GM12873 (cell line): ENCODE measurements around the gene TSPOAP1.

Source experiments
- CTCF ChIP-seq: IDR thresholded peaks from 2 replicates; pipeline ENCODE4 v1.5.1; 2012; ENCODE audit warnings: low read depth, mild to moderate bottlenecking, moderate library complexity, low read length, control low read depth; ENCODE audit not compliant: insufficient read depth; ENCODE audit errors: missing control alignments

The TSPOAP1 gene

GRCh38 chr17:58365980-58366595 is 37.5 kb upstream of the TSPOAP1 start:
- TF ChIP-seq CTCF, result no peak

- TF ChIP-seq CTCF, result no peak
These were observed 36.8 kb upstream of the TSPOAP1 start for GRCh38 chr17:58365185-58365979.

- TF ChIP-seq CTCF, result no peak
These were observed 35.8 kb upstream of the TSPOAP1 start for GRCh38 chr17:58364270-58364942.

GRCh38 chr17:58363457-58364185 is 35.0 kb upstream of the TSPOAP1 start:
- TF ChIP-seq CTCF, result no peak

GRCh38 chr17:58362368-58363014 is 33.9 kb upstream of the TSPOAP1 start:
- TF ChIP-seq CTCF, result no peak

GRCh38 chr17:58360296-58361063 is 31.9 kb upstream of the TSPOAP1 start:
- TF ChIP-seq CTCF, result no peak
